Subcutaneous abdominal adipose tissue (tissue), 5 donors: Measurements from ENCODE around the gene CIDEA.

Experiments used
- H3K27ac ChIP-seq: one replicate; pipeline ENCODE4 v1.7.0; 2013; ENCODE audit warnings: low read depth, mild to moderate bottlenecking, inconsistent platforms, low read length, moderate library complexity
- H3K27me3 ChIP-seq, 5 donors: one replicate each; pipeline ENCODE4 v1.7.0; 2013; ENCODE audit warnings: low read length in 5 of 5, inconsistent platforms in 1 of 5; ENCODE audit not compliant: control insufficient read depth in 5 of 5, insufficient read depth in 4 of 5
- H3K36me3 ChIP-seq, 5 donors: one replicate each; pipeline ENCODE4 v1.7.0; 2013; ENCODE audit warnings: low read length in 5 of 5; ENCODE audit not compliant: control insufficient read depth in 5 of 5, insufficient read depth in 5 of 5
- H3K4me1 ChIP-seq, 5 donors: one replicate each; pipeline ENCODE4 v1.7.0; 2013; ENCODE audit warnings: low read length in 5 of 5, mild to moderate bottlenecking in 3 of 5, moderate library complexity in 1 of 5; ENCODE audit not compliant: control insufficient read depth in 5 of 5, insufficient read depth in 5 of 5
- H3K4me3 ChIP-seq, 5 donors: one replicate each; pipeline ENCODE4 v1.7.0; 2013; ENCODE audit warnings: low read length in 5 of 5, low read depth in 1 of 5
- H3K9ac ChIP-seq, 5 donors: one replicate each; pipeline ENCODE4 v1.7.0; 2013; ENCODE audit warnings: low read length in 5 of 5, mild to moderate bottlenecking in 4 of 5, moderate library complexity in 3 of 5
- H3K9me3 ChIP-seq, 5 donors: one replicate each; pipeline ENCODE4 v1.7.0; 2013; ENCODE audit warnings: low read length in 5 of 5; ENCODE audit not compliant: control insufficient read depth in 5 of 5
- donor health status: healthy.
- donor health status: healthy.
- donor health status: healthy.
- donor health status: healthy.
- donor health status: healthy.

CIDEA gene

DNA sequence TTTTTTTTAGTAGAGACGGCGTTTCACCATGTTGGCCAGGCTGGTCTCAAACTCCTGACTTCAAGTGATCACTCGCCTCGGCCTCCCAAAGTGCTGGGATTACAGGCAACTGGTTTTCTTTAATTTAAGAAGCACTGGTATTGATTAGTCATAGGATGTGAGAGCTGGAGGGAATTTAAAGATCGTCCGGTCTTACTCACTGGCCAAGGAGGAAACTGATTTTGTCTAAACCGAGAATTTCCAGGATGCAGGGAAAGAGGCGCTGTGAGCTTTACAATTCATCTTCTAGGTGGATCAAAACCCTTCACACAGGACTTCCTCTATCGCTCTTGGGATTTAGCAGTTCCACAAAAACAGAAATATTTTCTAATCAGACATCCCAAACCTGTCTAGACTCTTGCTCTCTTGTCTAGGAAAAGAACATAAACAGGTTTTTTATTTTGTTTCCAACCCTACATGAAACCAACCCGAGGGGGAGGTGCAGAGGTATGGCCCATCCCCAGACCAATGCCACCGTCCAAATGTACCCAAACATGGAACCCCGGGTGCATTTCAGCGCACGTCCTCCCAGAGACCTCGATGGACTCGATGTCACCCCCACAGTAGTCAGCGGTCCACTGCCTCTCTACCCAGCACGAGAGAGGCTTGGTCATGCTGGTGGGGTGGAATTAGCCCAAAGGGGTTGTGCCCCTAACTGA lies 41.4 kb downstream of the CIDEA start:
- no peaks in the 10 kb centered on the region for H3K36me3 ChIP-seq
- peaks cover 0 to 4% (median 0%) of the 10 kb centered on the region in 5 donors for H3K9me3 ChIP-seq
- H3K4me3 ChIP-seq: no peak overlapping the region
- H3K9ac ChIP-seq: no peak overlapping the region
- H3K4me1 ChIP-seq: no peaks in the 10 kb centered on the region
- no peak overlapping the region for H3K27ac ChIP-seq
- peaks cover 0 to 2% (median 0%) of the 10 kb centered on the region in 5 donors for H3K27me3 ChIP-seq

- H3K4me3 ChIP-seq: no peak overlapping the region
- no peaks in the 10 kb centered on the region for H3K4me1 ChIP-seq
- no peak overlapping the region for H3K27ac ChIP-seq
- no peak overlapping the region for H3K9ac ChIP-seq
- H3K36me3 ChIP-seq: no peaks in the 10 kb centered on the region
- H3K9me3 ChIP-seq: peaks cover 0 to 4% (median 0%) of the 10 kb centered on the region in 5 donors
- H3K27me3 ChIP-seq: peaks cover 0 to 2% (median 0%) of the 10 kb centered on the region in 5 donors
Observed at GRCh38 chr18:12296087-12296403, 41.9 kb downstream of the CIDEA start.

- Histone ChIP-seq H3K27me3 (peaks cover 0 to 2% (median 0%) of the 10 kb centered on the region in 5 donors), H3K9ac (no peak overlapping the region), H3K27ac (no peak overlapping the region), H3K4me1 (no peaks in the 10 kb centered on the region), H3K9me3 (peaks cover 0 to 4% (median 0%) of the 10 kb centered on the region in 5 donors), H3K36me3 (no peaks in the 10 kb centered on the region), H3K4me3 (no peak overlapping the region)
Observed at GRCh38 chr18:12296457-12296856, 42.3 kb downstream of the CIDEA start.

DNA sequence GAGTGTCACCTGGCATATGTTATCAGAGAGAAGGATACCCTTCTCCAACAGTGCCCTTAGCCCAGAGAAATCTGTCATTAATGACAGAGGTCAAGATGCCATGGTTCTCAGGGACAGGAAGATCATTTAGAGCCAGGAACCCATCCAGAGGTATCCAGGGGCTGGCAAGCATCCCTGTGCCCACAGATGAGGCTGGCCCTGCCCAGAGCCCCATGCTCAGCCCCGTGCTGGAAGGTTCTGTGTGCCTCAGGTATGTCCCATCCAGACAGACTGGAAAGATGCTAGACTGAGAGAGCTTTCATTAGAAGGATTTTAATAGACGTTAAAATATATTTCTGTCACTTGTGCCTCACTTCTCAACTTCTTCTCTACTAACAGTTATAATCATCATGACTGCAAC lies 45.7 kb downstream of the CIDEA start:
- Histone ChIP-seq H3K36me3 (no peaks in the 10 kb centered on the region), H3K27ac (no peak overlapping the region), H3K9ac (no peak overlapping the region), H3K9me3 (peaks cover 0 to 4% (median 0%) of the 10 kb centered on the region in 5 donors), H3K27me3 (no peaks in the 10 kb centered on the region), H3K4me1 (no peaks in the 10 kb centered on the region), H3K4me3 (no peak overlapping the region)

DNA sequence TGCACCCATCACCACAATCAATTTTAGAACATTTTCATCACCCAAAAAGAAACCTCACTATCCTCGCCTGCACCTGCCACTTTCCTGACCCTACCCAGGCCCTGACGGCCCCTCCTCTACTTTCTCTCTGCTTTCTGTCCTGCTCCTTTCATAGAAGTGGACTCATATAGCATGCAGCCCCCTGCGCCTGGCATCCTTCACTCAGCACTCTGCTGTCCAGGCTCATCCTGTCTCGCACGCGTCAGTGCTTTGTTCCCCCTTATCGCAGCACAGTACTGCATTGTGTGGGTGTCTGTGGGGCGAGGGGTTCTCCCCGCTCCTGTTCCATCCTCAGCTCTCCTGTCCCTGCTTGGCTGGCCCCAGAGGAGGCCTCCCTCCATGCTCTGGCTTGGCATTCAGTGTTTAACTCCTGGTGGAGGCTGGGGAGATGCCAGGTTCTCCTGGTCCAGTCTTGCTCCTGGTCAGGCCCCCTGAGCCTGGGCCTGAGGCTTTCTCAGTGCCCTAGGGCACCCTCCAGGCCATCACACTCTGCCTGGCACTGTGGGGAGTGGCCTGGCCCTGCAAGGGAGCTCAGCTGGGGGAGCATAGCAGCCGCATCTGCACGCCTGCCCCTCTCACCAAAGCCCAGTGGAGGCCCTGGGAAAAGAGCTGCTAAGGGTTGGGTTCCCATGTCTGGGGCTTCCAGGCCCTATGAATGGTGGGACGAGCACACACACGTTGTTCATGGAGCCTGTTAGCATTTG lies 47.3 kb downstream of the CIDEA start:
- Histone ChIP-seq H3K36me3 (no peaks in the 10 kb centered on the region), H3K9ac (no peak overlapping the region), H3K4me1 (peaks cover 0 to 6% (median 3%) of the 10 kb centered on the region in 5 donors)

DNA sequence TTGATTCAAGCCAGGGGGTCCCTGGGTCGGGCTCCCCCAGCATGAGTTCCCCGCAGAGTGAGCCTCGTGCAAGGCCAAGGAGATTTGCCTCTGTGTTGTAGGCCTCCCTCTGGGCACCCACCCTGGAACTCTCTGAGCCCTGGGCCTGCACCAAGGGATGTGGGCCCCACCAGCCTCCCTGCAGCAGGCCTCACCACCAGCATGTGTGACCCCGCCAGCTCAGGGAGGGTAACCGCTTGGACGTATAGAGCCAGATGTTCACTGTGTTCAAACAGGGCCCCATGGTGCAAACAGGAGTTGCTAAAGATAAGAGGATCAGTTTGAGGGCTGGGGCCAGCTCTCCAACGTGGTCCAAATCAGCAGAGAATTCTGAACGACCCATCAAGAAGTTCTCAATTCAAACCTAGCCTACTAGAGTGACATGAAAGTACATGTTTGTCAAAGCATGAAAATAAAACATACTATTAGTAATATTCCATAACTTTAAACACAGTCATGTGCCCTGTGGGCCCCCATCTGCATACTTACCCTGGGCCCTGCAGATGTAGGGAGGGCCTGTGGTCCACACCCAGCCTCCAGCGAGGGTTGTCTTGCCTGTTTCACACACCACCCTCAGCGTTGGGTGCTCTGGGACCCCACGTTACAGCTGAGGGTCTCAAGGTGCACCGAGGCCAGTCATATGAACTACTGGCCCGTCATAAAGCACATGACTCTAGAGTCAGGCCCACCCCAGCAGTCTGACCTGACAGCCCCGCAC lies 48.4 kb downstream of the CIDEA start:
- Histone ChIP-seq H3K9ac (no peak overlapping the region), H3K27ac (no peak overlapping the region), H3K36me3 (no peaks in the 10 kb centered on the region), H3K27me3 (no peaks in the 10 kb centered on the region), H3K9me3 (peaks cover 0 to 4% (median 0%) of the 10 kb centered on the region in 5 donors), H3K4me1 (peaks cover 0 to 17% (median 13%) of the 10 kb centered on the region in 5 donors), H3K4me3 (no peak overlapping the region)

More for the DNA sequence above, 47.3 kb downstream of the CIDEA start:
- Histone ChIP-seq H3K4me3 (no peak overlapping the region), H3K9me3 (peaks cover 0 to 4% (median 0%) of the 10 kb centered on the region in 5 donors), H3K27me3 (no peaks in the 10 kb centered on the region), H3K27ac (no peak overlapping the region)

GRCh38 chr18:12304351-12305210 lies 50.4 kb downstream of the CIDEA start:
- H3K9me3 ChIP-seq: no peaks in the 10 kb centered on the region
- H3K36me3 ChIP-seq: peaks cover 0 to 2% (median 0%) of the 10 kb centered on the region in 5 donors
- no peak overlapping the region for H3K9ac ChIP-seq
- H3K27me3 ChIP-seq: no peaks in the 10 kb centered on the region
- no peak overlapping the region for H3K27ac ChIP-seq
- H3K4me1 ChIP-seq: peaks cover 1 to 21% (median 18%) of the 10 kb centered on the region in 5 donors
- H3K4me3 ChIP-seq: no peak overlapping the region

DNA sequence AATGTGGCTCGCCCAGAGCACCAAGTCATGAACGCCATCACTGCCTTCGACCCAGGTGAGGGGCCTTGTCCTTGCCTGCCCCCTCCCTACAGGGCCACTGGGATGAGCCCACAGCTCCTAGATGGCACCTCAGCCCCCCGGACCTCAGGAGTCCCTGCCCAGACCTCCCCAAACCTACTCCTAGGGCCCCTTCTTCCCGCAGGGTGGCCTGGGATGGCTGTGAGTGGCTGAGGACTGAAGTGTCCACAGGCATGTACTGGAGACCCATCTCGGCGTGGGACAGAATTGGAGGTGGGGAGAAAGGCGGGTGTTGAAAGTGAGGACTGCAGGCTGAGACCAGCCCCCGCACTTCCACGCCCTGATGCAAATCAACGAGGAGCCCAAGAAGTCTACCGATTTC lies 51.0 kb downstream of the CIDEA start:
- peaks cover 3 to 26% (median 25%) of the 10 kb centered on the region in 5 donors for H3K4me1 ChIP-seq
- no peak overlapping the region for H3K4me3 ChIP-seq
- no peak overlapping the region for H3K9ac ChIP-seq
- H3K36me3 ChIP-seq: peaks cover 0 to 5% (median 0%) of the 10 kb centered on the region in 5 donors
- no peak overlapping the region for H3K27ac ChIP-seq
- H3K9me3 ChIP-seq: no peaks in the 10 kb centered on the region
- H3K27me3 ChIP-seq: no peaks in the 10 kb centered on the region

DNA sequence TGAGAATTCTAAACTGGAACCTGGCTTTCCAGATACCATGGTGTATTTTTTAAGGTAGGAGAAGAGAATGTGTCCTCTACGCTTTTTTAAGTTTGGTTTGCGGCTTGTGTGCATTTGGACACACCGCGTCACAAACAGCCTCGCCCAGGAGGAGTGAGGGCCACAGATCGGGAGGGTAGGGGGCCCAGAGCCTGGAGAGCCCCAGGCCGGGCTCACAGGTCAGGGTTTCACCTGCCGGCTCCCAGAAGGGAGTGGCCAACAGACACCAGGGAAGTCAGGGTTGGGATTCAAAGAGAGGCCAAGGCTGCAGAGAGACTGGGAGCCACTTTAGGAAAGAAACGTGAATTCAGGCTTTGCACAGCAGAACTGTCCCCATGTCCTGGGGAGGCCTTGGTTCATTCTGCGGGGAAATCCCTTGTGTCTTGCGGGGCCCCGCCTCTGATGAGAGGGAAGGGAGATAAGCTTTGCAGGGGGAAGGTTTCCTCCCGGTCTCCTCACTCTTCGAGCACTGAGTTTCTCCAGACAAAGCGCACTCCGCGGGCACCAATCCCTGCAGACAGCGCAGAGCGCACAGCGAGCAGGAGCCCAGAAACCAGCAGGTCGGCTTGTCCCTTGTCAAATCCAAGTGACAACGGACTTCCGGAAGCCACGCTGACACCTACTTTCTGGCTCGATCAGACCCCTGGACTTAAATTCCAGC lies 51.9 kb downstream of the CIDEA start:
- Histone ChIP-seq H3K36me3 (peaks cover 0 to 10% (median 2%) of the 10 kb centered on the region in 5 donors), H3K27ac (no peak overlapping the region), H3K9me3 (no peaks in the 10 kb centered on the region), H3K9ac (peak overlapping the region in 1 of 5 donors; percentile 80), H3K4me1 (peaks cover 4 to 33% (median 32%) of the 10 kb centered on the region in 5 donors), H3K4me3 (peak overlapping the region in 2 of 5 donors; percentile 87 to 88), H3K27me3 (no peaks in the 10 kb centered on the region)
